ENCODE results near the gene EPHA6.

EPHA6 gene

GRCh38 chr3:97277708-97278107 lies 463.3 kb downstream of the EPHA6 start:
- DNase-seq (ENCODE audit: insufficient read length, low spot score) (no peak), FAIRE-seq (no peak)
- TF ChIP-seq POLR2AphosphoS5 (IDR thresholded peaks at IDR 0.05; ENCODE audit: low read depth, low read length) (no peak), PAX5 (IDR thresholded peaks at IDR 0.05; ENCODE audit: insufficient read depth, low read length, severe bottlenecking) (no peak), POU2F2 (IDR thresholded peaks at IDR 0.05; ENCODE audit: low read depth, low read length) (no peak), TAF1 (IDR thresholded peaks at IDR 0.05; ENCODE audit: low read depth, low read length) (no peak), POLR2A (IDR thresholded peaks at IDR 0.05; ENCODE audit: low read depth, low read length) (no peak), SPI1 (IDR thresholded peaks at IDR 0.05; ENCODE audit: low read depth, low read length) (no peak)

DNA sequence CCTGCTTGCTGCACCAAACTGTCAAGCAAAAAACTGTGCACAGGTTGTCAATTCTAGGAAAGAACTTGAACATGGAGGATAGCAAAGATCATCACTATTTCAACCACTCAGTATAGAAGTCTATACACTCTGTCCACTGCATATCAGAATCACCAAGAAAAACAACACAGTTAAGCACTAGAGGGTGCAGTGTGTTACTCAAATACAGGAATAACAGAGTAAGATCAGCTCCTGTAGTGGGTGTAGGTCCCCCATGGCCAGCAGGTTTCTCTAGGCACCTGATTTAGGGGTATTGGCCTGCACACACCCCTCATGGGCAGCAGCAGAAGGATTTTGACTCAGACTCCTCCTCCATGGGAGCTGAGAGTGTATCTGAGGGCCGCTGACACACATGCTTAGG lies 464.1 kb downstream of the EPHA6 start:
- FAIRE-seq (no peak), DNase-seq (ENCODE audit: insufficient read length, low spot score) (no peak)
- no peak for TF ChIP-seq TAF1 (IDR thresholded peaks at IDR 0.05; ENCODE audit: low read depth, low read length)
- TF ChIP-seq PAX5 (IDR thresholded peaks at IDR 0.05; ENCODE audit: insufficient read depth, low read length, severe bottlenecking): no peak
- TF ChIP-seq POLR2AphosphoS5 (IDR thresholded peaks at IDR 0.05; ENCODE audit: low read depth, low read length): no peak
- no peak for TF ChIP-seq SPI1 (IDR thresholded peaks at IDR 0.05; ENCODE audit: low read depth, low read length)
- TF ChIP-seq POLR2A (IDR thresholded peaks at IDR 0.05; ENCODE audit: low read depth, low read length): no peak
- TF ChIP-seq POU2F2 (IDR thresholded peaks at IDR 0.05; ENCODE audit: low read depth, low read length): no peak

GRCh38 chr3:97291901-97292300 lies 477.5 kb downstream of the EPHA6 start:
- DNase-seq (ENCODE audit: insufficient read length, low spot score) (no peak), FAIRE-seq (no peak)
- TF ChIP-seq POLR2A (IDR thresholded peaks at IDR 0.05; ENCODE audit: low read depth, low read length) (no peak), SPI1 (IDR thresholded peaks at IDR 0.05; ENCODE audit: low read depth, low read length) (no peak), POU2F2 (IDR thresholded peaks at IDR 0.05; ENCODE audit: low read depth, low read length) (no peak), POLR2AphosphoS5 (IDR thresholded peaks at IDR 0.05; ENCODE audit: low read depth, low read length) (no peak), PAX5 (IDR thresholded peaks at IDR 0.05; ENCODE audit: insufficient read depth, low read length, severe bottlenecking) (no peak), TAF1 (IDR thresholded peaks at IDR 0.05; ENCODE audit: low read depth, low read length) (no peak)

GRCh38 chr3:97293596-97294131 lies 479.3 kb downstream of the EPHA6 start:
- no peak for FAIRE-seq
- DNase-seq (ENCODE audit: insufficient read length, low spot score): no peak
- no peak for TF ChIP-seq POU2F2 (IDR thresholded peaks at IDR 0.05; ENCODE audit: low read depth, low read length)
- no peak for TF ChIP-seq SPI1 (IDR thresholded peaks at IDR 0.05; ENCODE audit: low read depth, low read length)
- TF ChIP-seq POLR2AphosphoS5 (IDR thresholded peaks at IDR 0.05; ENCODE audit: low read depth, low read length): no peak
- no peak for TF ChIP-seq PAX5 (IDR thresholded peaks at IDR 0.05; ENCODE audit: insufficient read depth, low read length, severe bottlenecking)
- TF ChIP-seq TAF1 (IDR thresholded peaks at IDR 0.05; ENCODE audit: low read depth, low read length): no peak
- TF ChIP-seq POLR2A (IDR thresholded peaks at IDR 0.05; ENCODE audit: low read depth, low read length): no peak

DNA sequence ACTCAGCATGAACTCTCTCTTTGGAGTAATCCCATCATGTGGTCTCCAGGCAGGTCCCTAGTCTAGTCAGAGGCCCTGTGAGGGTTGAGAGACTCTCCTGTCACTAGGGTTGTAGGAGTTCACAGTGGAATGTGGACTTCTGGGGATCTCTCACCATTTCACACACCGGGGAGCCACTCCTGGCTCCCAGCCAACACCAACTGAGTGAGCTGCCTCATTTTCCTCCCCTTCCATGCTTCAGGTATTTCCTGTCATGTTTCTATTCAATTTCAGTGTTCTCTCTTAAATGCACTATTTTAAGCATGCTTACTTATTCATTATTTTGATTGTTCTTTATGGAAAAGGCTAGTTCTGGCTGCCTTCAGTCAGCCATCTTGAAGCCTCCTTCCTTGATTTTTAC lies 482.6 kb downstream of the EPHA6 start:
- TF ChIP-seq POLR2A (IDR thresholded peaks at IDR 0.05; ENCODE audit: low read depth, low read length) (no peak), POLR2AphosphoS5 (IDR thresholded peaks at IDR 0.05; ENCODE audit: low read depth, low read length) (no peak), SPI1 (IDR thresholded peaks at IDR 0.05; ENCODE audit: low read depth, low read length) (no peak), TAF1 (IDR thresholded peaks at IDR 0.05; ENCODE audit: low read depth, low read length) (no peak), PAX5 (IDR thresholded peaks at IDR 0.05; ENCODE audit: insufficient read depth, low read length, severe bottlenecking) (no peak), POU2F2 (IDR thresholded peaks at IDR 0.05; ENCODE audit: low read depth, low read length) (no peak)
- FAIRE-seq (no peak), DNase-seq (ENCODE audit: insufficient read length, low spot score) (no peak)

DNA sequence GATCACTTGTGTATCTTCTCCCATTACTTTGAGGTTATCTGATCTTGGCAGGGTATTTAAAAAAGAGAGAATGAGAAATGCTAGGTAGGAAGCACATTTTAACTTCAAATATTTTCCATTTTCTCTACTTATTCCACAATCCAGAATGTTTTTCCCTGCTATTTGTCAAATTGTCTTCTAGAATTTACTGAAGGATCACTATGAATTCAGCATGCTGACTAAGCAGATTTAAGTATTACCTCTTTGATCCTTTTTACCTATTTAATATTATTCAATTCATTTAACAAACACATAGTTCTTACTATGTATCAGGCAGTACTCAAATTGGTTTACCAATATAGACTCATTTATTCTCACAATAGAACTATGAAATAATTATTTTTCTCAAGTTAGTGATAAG lies 486.7 kb downstream of the EPHA6 start:
- TF ChIP-seq POLR2AphosphoS5 (IDR thresholded peaks at IDR 0.05; ENCODE audit: low read depth, low read length) (no peak), PAX5 (IDR thresholded peaks at IDR 0.05; ENCODE audit: insufficient read depth, low read length, severe bottlenecking) (no peak), TAF1 (IDR thresholded peaks at IDR 0.05; ENCODE audit: low read depth, low read length) (no peak), SPI1 (IDR thresholded peaks at IDR 0.05; ENCODE audit: low read depth, low read length) (no peak), POU2F2 (IDR thresholded peaks at IDR 0.05; ENCODE audit: low read depth, low read length) (no peak), POLR2A (IDR thresholded peaks at IDR 0.05; ENCODE audit: low read depth, low read length) (no peak)
- DNase-seq (ENCODE audit: insufficient read length, low spot score) (no peak), FAIRE-seq (no peak)

- FAIRE-seq (no peak), DNase-seq (ENCODE audit: insufficient read length, low spot score) (no peak)
- TF ChIP-seq SPI1 (IDR thresholded peaks at IDR 0.05; ENCODE audit: low read depth, low read length) (no peak), PAX5 (IDR thresholded peaks at IDR 0.05; ENCODE audit: insufficient read depth, low read length, severe bottlenecking) (no peak), POLR2A (IDR thresholded peaks at IDR 0.05; ENCODE audit: low read depth, low read length) (no peak), POLR2AphosphoS5 (IDR thresholded peaks at IDR 0.05; ENCODE audit: low read depth, low read length) (no peak), TAF1 (IDR thresholded peaks at IDR 0.05; ENCODE audit: low read depth, low read length) (no peak), POU2F2 (IDR thresholded peaks at IDR 0.05; ENCODE audit: low read depth, low read length) (no peak)
Observed at GRCh38 chr3:97306226-97306625, 491.8 kb downstream of the EPHA6 start.

DNA sequence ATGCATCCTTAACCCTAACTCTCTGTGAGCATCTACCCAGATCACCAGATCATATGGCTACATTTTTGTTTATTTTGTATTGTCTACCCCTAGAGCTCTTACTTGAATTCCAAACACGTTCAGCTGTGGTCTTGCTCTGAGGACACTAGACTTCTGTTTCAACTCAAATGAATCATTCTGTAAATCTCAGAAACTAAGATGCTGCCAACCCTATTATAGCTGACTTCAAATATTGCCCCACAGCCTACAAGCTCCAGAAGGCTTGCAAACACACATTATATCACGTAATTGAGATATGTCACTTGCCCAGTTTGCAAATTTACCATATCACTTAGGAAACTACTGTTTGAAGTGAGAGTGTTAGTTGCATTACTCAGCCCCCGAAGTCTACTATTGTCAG lies 524.0 kb downstream of the EPHA6 start:
- TF ChIP-seq PAX5 (IDR thresholded peaks at IDR 0.05; ENCODE audit: insufficient read depth, low read length, severe bottlenecking) (no peak), POU2F2 (IDR thresholded peaks at IDR 0.05; ENCODE audit: low read depth, low read length) (no peak), TAF1 (IDR thresholded peaks at IDR 0.05; ENCODE audit: low read depth, low read length) (no peak), POLR2AphosphoS5 (IDR thresholded peaks at IDR 0.05; ENCODE audit: low read depth, low read length) (no peak), POLR2A (IDR thresholded peaks at IDR 0.05; ENCODE audit: low read depth, low read length) (no peak), SPI1 (IDR thresholded peaks at IDR 0.05; ENCODE audit: low read depth, low read length) (no peak)
- FAIRE-seq (no peak), DNase-seq (ENCODE audit: insufficient read length, low spot score) (no peak)

GRCh38 chr3:97340940-97341339 lies 526.5 kb downstream of the EPHA6 start:
- no peak for FAIRE-seq
- TF ChIP-seq POLR2AphosphoS5 (IDR thresholded peaks at IDR 0.05; ENCODE audit: low read depth, low read length) (no peak), TAF1 (IDR thresholded peaks at IDR 0.05; ENCODE audit: low read depth, low read length) (no peak), SPI1 (IDR thresholded peaks at IDR 0.05; ENCODE audit: low read depth, low read length) (no peak), PAX5 (IDR thresholded peaks at IDR 0.05; ENCODE audit: insufficient read depth, low read length, severe bottlenecking) (no peak), POU2F2 (IDR thresholded peaks at IDR 0.05; ENCODE audit: low read depth, low read length) (no peak)
- DNase-seq (ENCODE audit: insufficient read length, low spot score): no peak

DNA sequence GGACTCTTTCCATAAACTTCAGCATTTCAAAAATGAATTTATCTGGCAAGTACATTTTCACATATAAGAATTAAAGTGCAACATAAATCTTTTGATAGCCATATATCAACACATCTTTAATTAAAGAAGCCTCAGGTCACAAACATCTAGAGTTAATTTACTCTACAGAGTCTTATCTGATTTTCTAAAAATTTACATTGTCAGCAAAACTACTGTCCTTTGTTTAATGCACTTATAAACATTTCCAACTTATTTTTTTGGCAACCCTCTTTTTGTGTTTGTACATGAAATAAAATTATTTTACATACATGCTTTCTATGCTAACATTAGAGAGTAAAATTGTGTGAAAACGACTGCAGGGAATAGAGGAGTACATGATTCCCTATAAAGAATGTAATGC lies 533.4 kb downstream of the EPHA6 start:
- FAIRE-seq: no peak
- DNase-seq (ENCODE audit: insufficient read length, low spot score): no peak
- no peak for TF ChIP-seq TAF1 (IDR thresholded peaks at IDR 0.05; ENCODE audit: low read depth, low read length)
- TF ChIP-seq PAX5 (IDR thresholded peaks at IDR 0.05; ENCODE audit: insufficient read depth, low read length, severe bottlenecking): no peak
- no peak for TF ChIP-seq POU2F2 (IDR thresholded peaks at IDR 0.05; ENCODE audit: low read depth, low read length)
- TF ChIP-seq SPI1 (IDR thresholded peaks at IDR 0.05; ENCODE audit: low read depth, low read length): no peak
- no peak for TF ChIP-seq POLR2A (IDR thresholded peaks at IDR 0.05; ENCODE audit: low read depth, low read length)
- TF ChIP-seq POLR2AphosphoS5 (IDR thresholded peaks at IDR 0.05; ENCODE audit: low read depth, low read length): no peak
